Endodermal cell (in vitro differentiated cells): ENCODE results near the gene CDH4. TPM values are rescaled to one million over a fixed set of nuclear protein-coding genes. Genes with fewer than 3 reads are reported as not detected.

ENCODE experiments used
- DNase-seq: peaks from one replicate; pipeline ENCODE4 v3.0.0-alpha.2; 2017
- H3K27ac ChIP-seq: 2 replicates; pipeline ENCODE4 v1.5.1; 2013; ENCODE audit warnings: mild to moderate bottlenecking, low read depth, low read length, moderate library complexity
- H3K27me3 ChIP-seq: 2 replicates; pipeline ENCODE4 v1.6.1; 2013; ENCODE audit warnings: mild to moderate bottlenecking, low read length, moderate library complexity; ENCODE audit not compliant: insufficient read depth, control insufficient read depth, poor library complexity, severe bottlenecking
- H3K36me3 ChIP-seq: 2 replicates; pipeline ENCODE4 v1.7.0; 2013; ENCODE audit warnings: mild to moderate bottlenecking, low read length, moderate library complexity; ENCODE audit not compliant: control insufficient read depth, insufficient read depth
- H3K4me1 ChIP-seq: one replicate; pipeline ENCODE4 v1.7.0; 2013; ENCODE audit warnings: low read length; ENCODE audit not compliant: control insufficient read depth, insufficient read depth
- H3K4me3 ChIP-seq: 2 replicates; pipeline ENCODE4 v1.5.1; 2013; ENCODE audit warnings: mild to moderate bottlenecking, low read length, moderate library complexity
- H3K9ac ChIP-seq: 2 replicates; pipeline ENCODE4 v1.6.1; 2013; ENCODE audit warnings: mild to moderate bottlenecking, low read length, moderate library complexity; ENCODE audit not compliant: poor library complexity, severe bottlenecking; ENCODE audit errors: extremely low read depth
- H3K9me3 ChIP-seq: 2 replicates; pipeline ENCODE4 v1.6.1; 2013; ENCODE audit warnings: mild to moderate bottlenecking, low read length, moderate library complexity; ENCODE audit not compliant: control insufficient read depth
- H3K27ac Mint-ChIP-seq: 2 replicates; pipeline ENCODE4 v1.8.0; 2020; ENCODE audit warnings: mixed read lengths
- H3K27me3 Mint-ChIP-seq: 2 replicates; pipeline ENCODE4 v1.8.0; 2021; ENCODE audit warnings: mild to moderate bottlenecking, mixed read lengths; ENCODE audit not compliant: insufficient read depth
- H3K36me3 Mint-ChIP-seq: 2 replicates; pipeline ENCODE4 v1.8.0; 2020; ENCODE audit warnings: low read depth, mixed read lengths
- H3K4me1 Mint-ChIP-seq: 2 replicates; pipeline ENCODE4 v1.8.0; 2020; ENCODE audit warnings: mixed read lengths
- H3K4me3 Mint-ChIP-seq: 2 replicates; pipeline ENCODE4 v1.8.0; 2020; ENCODE audit warnings: mild to moderate bottlenecking, moderate library complexity, mixed read lengths
- H3K9me3 Mint-ChIP-seq: 2 replicates; pipeline ENCODE4 v1.8.0; 2020; ENCODE audit warnings: mild to moderate bottlenecking, mixed read lengths
- WGBS, 2 experiments: methylation state at CpG; one replicate each; pipeline versions ENCODE4 v1.1.5 to v1.1.7; 2013; ENCODE audit warnings: missing lambda C conversion rate in 2 of 2, mixed read lengths in 1 of 2; ENCODE audit not compliant: insufficient coverage in 1 of 2, insufficient read length in 1 of 2; 5-methylcytosine and 5-hydroxymethylcytosine counted together
- total RNA-seq, 2 donors: library from RNA; stranded (reverse); fragmentation: NEBNext Ultra II Directional in 1 of 2; extraction: Animal tissue kit (Norgen Biotek cat#: 25700) in 1 of 2; gene quantifications; 2 replicates in 1 of 2; 3 replicates in 1 of 2; pipeline ENCODE4 v1.2.1, GENCODE V29; 2021
- TF ChIP-seq, protein P1 (sequence below): fragments of 200-600 bp; sonication (generic); conservative IDR thresholded peaks from 2 replicates; pipeline ENCODE4 v1.5.0; 2021; ENCODE audit warnings: antibody characterized with exemption, mild to moderate bottlenecking

CDH4 gene
- total RNA-seq, 2 donors from 2014 or later: 1.8 to 5.8 TPM

GRCh38 chr20:61285152-61285645 is 33.1 kb downstream of the CDH4 start:
- Histone ChIP-seq H3K27me3 (no peaks in the 10 kb centered on the region), H3K4me3 (no peak overlapping the region), H3K9ac (no peak overlapping the region), H3K4me1 (no peaks in the 10 kb centered on the region), H3K36me3 (no peaks in the 10 kb centered on the region), H3K9me3 (no peaks in the 10 kb centered on the region), H3K27ac (no peak overlapping the region)
- TF ChIP-seq, protein P1, sequence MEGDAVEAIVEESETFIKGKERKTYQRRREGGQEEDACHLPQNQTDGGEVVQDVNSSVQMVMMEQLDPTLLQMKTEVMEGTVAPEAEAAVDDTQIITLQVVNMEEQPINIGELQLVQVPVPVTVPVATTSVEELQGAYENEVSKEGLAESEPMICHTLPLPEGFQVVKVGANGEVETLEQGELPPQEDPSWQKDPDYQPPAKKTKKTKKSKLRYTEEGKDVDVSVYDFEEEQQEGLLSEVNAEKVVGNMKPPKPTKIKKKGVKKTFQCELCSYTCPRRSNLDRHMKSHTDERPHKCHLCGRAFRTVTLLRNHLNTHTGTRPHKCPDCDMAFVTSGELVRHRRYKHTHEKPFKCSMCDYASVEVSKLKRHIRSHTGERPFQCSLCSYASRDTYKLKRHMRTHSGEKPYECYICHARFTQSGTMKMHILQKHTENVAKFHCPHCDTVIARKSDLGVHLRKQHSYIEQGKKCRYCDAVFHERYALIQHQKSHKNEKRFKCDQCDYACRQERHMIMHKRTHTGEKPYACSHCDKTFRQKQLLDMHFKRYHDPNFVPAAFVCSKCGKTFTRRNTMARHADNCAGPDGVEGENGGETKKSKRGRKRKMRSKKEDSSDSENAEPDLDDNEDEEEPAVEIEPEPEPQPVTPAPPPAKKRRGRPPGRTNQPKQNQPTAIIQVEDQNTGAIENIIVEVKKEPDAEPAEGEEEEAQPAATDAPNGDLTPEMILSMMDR: no peak
- Mint-ChIP-seq H3K4me3 (no peak overlapping the region), H3K27me3 (peaks cover 17% of the 10 kb centered on the region), H3K27ac (no peak overlapping the region), H3K36me3 (no peaks in the 10 kb centered on the region), H3K4me1 (no peaks in the 10 kb centered on the region), H3K9me3 (peaks cover 6% of the 10 kb centered on the region)
- 87 to 96% methylated on average over 10 to 15 of the region's 15 CpGs for WGBS, 2 experiments
- no peak for DNase-seq

- no peak overlapping the region for H3K27ac ChIP-seq
- TF ChIP-seq, protein P1: no peak
- no peak overlapping the region for H3K9ac ChIP-seq
- Mint-ChIP-seq H3K9me3 (peaks cover 6% of the 10 kb centered on the region), H3K4me3 (no peak overlapping the region), H3K4me1 (no peaks in the 10 kb centered on the region), H3K27me3 (peaks cover 17% of the 10 kb centered on the region), H3K36me3 (no peaks in the 10 kb centered on the region), H3K27ac (no peak overlapping the region)
- H3K4me3 ChIP-seq: no peak overlapping the region
- H3K36me3 ChIP-seq: no peaks in the 10 kb centered on the region
- WGBS, 2 experiments: 95 to 96% methylated on average over 3 to 8 of the region's 8 CpGs
- H3K27me3 ChIP-seq: no peaks in the 10 kb centered on the region
- H3K9me3 ChIP-seq: no peaks in the 10 kb centered on the region
- DNase-seq: no peak
- no peaks in the 10 kb centered on the region for H3K4me1 ChIP-seq
These were observed 33.6 kb downstream of the CDH4 start for GRCh38 chr20:61285691-61286090.

DNA sequence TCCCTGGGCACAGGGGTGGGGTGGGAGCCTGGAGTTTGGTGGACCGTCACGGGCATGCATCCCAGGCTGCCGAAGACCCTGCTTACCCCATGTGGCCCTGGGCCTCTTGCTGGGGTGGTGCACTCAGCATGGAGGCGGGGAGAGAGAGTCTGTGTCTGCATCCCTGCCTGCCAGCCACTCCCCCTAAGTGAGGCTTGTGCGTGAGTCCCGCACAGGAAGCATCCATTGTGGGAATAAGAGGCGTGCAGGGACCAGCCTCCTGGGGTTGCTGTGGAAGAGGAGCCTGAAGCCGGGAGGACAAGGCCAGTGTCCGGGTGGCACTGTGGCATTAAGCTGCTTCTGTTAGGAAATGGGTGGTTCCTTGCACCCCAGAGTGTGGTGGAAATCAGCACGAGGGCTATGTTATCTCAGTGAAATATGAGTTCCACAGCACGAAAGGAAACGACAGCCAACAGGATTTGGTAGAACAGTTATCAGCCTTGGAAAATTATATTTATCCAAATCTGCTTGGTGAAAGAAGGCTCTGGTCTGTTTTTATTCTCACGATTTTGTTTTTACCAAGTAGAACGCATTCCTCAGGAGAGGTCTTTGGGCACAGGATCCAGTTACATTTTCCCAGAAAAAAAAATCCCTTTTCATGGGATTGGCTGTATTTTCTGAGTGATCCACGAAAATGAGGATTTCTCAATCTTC is 35.7 kb downstream of the CDH4 start:
- Mint-ChIP-seq H3K36me3 (no peaks in the 10 kb centered on the region), H3K4me3 (no peak overlapping the region), H3K9me3 (peaks cover 5% of the 10 kb centered on the region), H3K27ac (no peak overlapping the region), H3K27me3 (peaks cover 17% of the 10 kb centered on the region), H3K4me1 (no peaks in the 10 kb centered on the region)
- H3K27me3 ChIP-seq: no peaks in the 10 kb centered on the region
- H3K27ac ChIP-seq: no peak overlapping the region
- no peak for DNase-seq
- H3K4me3 ChIP-seq: no peak overlapping the region
- H3K9ac ChIP-seq: no peak overlapping the region
- H3K36me3 ChIP-seq: no peaks in the 10 kb centered on the region
- TF ChIP-seq, protein P1: no peak
- no peaks in the 10 kb centered on the region for H3K4me1 ChIP-seq
- 89 to 91% methylated on average over 8 to 15 of the region's 15 CpGs for WGBS, 2 experiments
- H3K9me3 ChIP-seq: no peaks in the 10 kb centered on the region
